PFSK-1 (cell line): ENCODE measurements around the gene SYNJ2.

ENCODE experiments used
- FOXP2 ChIP-seq: optimal IDR thresholded peaks from 2 replicates; pipeline ENCODE3; 2011; ENCODE audit warnings: borderline replicate concordance, control low read depth, inconsistent platforms; ENCODE audit not compliant: insufficient read depth; ENCODE audit errors: extremely low read length, extremely low read depth
- POLR2AphosphoS5 ChIP-seq: IDR thresholded peaks from 2 replicates; pipeline ENCODE4 v1.6.1; 2012; ENCODE audit warnings: low read depth, mild to moderate bottlenecking, control low read depth, low read length, moderate library complexity
- REST ChIP-seq, 2 experiments: IDR thresholded peaks; 2 replicates each; pipeline versions ENCODE4 v1.6.1 to v1.8.0; 2011 to 2012; ENCODE audit warnings: low read depth in 2 of 2, low read length in 2 of 2, control low read depth in 1 of 2, inconsistent platforms in 1 of 2, mild to moderate bottlenecking in 1 of 2, moderate library complexity in 1 of 2; ENCODE audit not compliant: insufficient read depth in 1 of 2
- SIN3A ChIP-seq: IDR thresholded peaks from 2 replicates; pipeline ENCODE4 v1.6.1; 2012; ENCODE audit warnings: mild to moderate bottlenecking, low read length, moderate library complexity, borderline replicate concordance; ENCODE audit not compliant: insufficient read depth
- TAF1 ChIP-seq: IDR thresholded peaks from 2 replicates; pipeline ENCODE4 v1.6.1; 2012; ENCODE audit warnings: low read length, control low read depth, borderline replicate concordance; ENCODE audit not compliant: insufficient read depth

DNA sequence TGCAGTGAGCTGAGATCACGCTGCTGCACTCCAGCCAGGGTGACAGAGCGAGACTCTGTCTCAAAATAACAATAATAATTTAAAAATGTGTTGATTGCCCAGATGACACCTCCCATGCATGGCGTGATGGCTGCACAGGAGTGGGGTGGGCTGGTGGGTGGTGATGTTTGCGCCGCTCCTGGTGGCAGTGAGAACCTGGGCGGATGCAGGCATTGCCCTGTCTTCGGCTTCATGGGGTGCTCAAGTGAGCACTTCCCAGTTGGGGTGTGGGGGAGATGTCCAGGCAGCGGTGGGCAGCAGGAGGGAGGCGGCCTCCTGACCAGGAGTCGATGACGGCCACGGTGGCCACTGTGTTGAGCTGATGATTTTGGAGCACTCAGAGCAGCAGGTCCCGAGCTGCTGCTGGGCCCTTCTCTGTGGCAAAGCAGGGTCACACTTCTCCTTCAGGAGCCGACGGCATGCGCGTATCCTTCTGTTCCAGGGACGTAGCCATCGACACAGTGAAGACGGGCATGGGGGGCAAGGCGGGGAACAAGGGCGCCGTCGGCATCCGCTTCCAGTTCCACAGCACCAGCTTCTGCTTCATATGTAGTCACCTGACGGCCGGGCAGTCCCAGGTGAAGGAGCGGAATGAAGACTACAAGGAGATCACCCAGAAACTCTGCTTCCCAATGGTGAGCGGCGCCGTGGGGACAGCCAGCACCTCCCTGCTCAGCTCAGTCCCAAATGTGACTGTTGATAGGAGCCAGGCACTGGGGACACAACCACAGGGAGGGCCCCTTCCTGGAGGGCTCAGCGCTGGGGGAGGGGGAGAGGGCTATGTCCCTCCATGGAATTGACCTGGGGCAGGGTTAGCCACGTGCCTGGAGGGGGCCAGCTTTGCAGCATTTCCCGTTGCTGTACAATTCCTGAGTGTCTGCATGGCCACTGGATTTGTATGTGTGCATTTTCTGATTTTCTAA is 89.7 kb downstream of the SYNJ2 start:
- TF ChIP-seq POLR2AphosphoS5 (no peak), REST (IDR thresholded peaks at IDR 0.05; ENCODE audit: insufficient read depth in 1 of 2, low read depth in 2 of 2, low read length in 2 of 2) (no peak), TAF1 (no peak), SIN3A (no peak), FOXP2 (no peak)
